Chondrocyte (in vitro differentiated cells): ENCODE results near the gene NRP2. TPM values are rescaled to one million over a fixed set of nuclear protein-coding genes. Genes with fewer than 3 reads are reported as not detected.

ENCODE experiments used
- DNase-seq: peaks from one replicate; pipeline ENCODE4 v3.0.0; 2021; ENCODE audit warnings: mixed read lengths, low spot score
- H3K27ac Mint-ChIP-seq: one replicate; pipeline ENCODE4 v1.8.0; 2021; ENCODE audit warnings: mild to moderate bottlenecking, moderate library complexity, mixed read lengths; ENCODE audit not compliant: unreplicated experiment
- H3K27me3 Mint-ChIP-seq: 2 replicates; pipeline ENCODE4 v1.8.0; 2021; ENCODE audit warnings: low read depth, mixed read lengths
- H3K36me3 Mint-ChIP-seq: 2 replicates; pipeline ENCODE4 v1.8.0; 2021; ENCODE audit warnings: low read depth, mixed read lengths
- H3K4me1 Mint-ChIP-seq: 2 replicates; pipeline ENCODE4 v1.8.0; 2021; ENCODE audit warnings: low read depth, mild to moderate bottlenecking, mixed read lengths
- H3K4me3 Mint-ChIP-seq: one replicate; pipeline ENCODE4 v1.8.0; 2021; ENCODE audit warnings: mild to moderate bottlenecking, moderate library complexity, mixed read lengths; ENCODE audit not compliant: unreplicated experiment
- H3K9me3 Mint-ChIP-seq: 2 replicates; pipeline ENCODE4 v1.8.0; 2021; ENCODE audit warnings: low read depth, mixed read lengths
- CTCF ChIP-seq: fragments of 200-600 bp; sonication (generic); IDR thresholded peaks from 2 replicates; pipeline ENCODE4 v1.5.0; 2021; ENCODE audit warnings: antibody characterized with exemption, mild to moderate bottlenecking, moderate library complexity
- total RNA-seq: library from RNA; stranded (reverse); gene quantifications from 3 replicates; pipeline ENCODE4 v1.2.1, GENCODE V29; 2021

The NRP2 gene
- total RNA-seq, 1 donor from 2014 or later: 34.5 TPM

GRCh38 chr2:205656461-205656860 is 25.8 kb upstream of the NRP2 start:
- no peaks in the 10 kb centered on the region for H3K27me3 Mint-ChIP-seq
- no peaks in the 10 kb centered on the region for H3K36me3 Mint-ChIP-seq
- H3K27ac Mint-ChIP-seq: no peak overlapping the region
- no peak for DNase-seq
- H3K9me3 Mint-ChIP-seq: peaks cover 3% of the 10 kb centered on the region
- no peak overlapping the region for H3K4me3 Mint-ChIP-seq
- TF ChIP-seq CTCF: no peak
- H3K4me1 Mint-ChIP-seq: peaks cover 30% of the 10 kb centered on the region

- H3K27me3 Mint-ChIP-seq: no peaks in the 10 kb centered on the region
Observed at GRCh38 chr2:205656941-205657340, 25.4 kb upstream of the NRP2 start.

GRCh38 chr2:205657579-205657978 is 24.7 kb upstream of the NRP2 start:
- Mint-ChIP-seq H3K4me1 (peaks cover 32% of the 10 kb centered on the region), H3K27me3 (no peaks in the 10 kb centered on the region), H3K36me3 (no peaks in the 10 kb centered on the region), H3K27ac (no peak overlapping the region), H3K4me3 (no peak overlapping the region), H3K9me3 (peaks cover 3% of the 10 kb centered on the region)
- no peak for DNase-seq
- TF ChIP-seq CTCF: no peak

More at GRCh38 chr2:205656941-205657340, 25.4 kb upstream of the NRP2 start:
- peaks cover 3% of the 10 kb centered on the region for H3K9me3 Mint-ChIP-seq
- H3K4me3 Mint-ChIP-seq: no peak overlapping the region
- H3K36me3 Mint-ChIP-seq: no peaks in the 10 kb centered on the region
- no peak for TF ChIP-seq CTCF
- no peak for DNase-seq
- no peak overlapping the region for H3K27ac Mint-ChIP-seq
- H3K4me1 Mint-ChIP-seq: peaks cover 32% of the 10 kb centered on the region

GRCh38 chr2:205658068-205658467 is 24.2 kb upstream of the NRP2 start:
- Mint-ChIP-seq H3K27me3 (no peaks in the 10 kb centered on the region), H3K36me3 (no peaks in the 10 kb centered on the region), H3K4me3 (no peak overlapping the region), H3K9me3 (peaks cover 3% of the 10 kb centered on the region), H3K4me1 (peaks cover 32% of the 10 kb centered on the region), H3K27ac (no peak overlapping the region)
- DNase-seq: no peak
- TF ChIP-seq CTCF: no peak

- no peaks in the 10 kb centered on the region for H3K27me3 Mint-ChIP-seq
- H3K9me3 Mint-ChIP-seq: peaks cover 3% of the 10 kb centered on the region
- H3K4me1 Mint-ChIP-seq: peaks cover 32% of the 10 kb centered on the region
- H3K36me3 Mint-ChIP-seq: no peaks in the 10 kb centered on the region
- H3K27ac Mint-ChIP-seq: no peak overlapping the region
- no peak overlapping the region for H3K4me3 Mint-ChIP-seq
- DNase-seq: no peak
- no peak for TF ChIP-seq CTCF
Observed at GRCh38 chr2:205658572-205658971, 23.7 kb upstream of the NRP2 start.
